Measurements from ENCODE around the gene CD302. TPM values are rescaled to one million over a fixed set of nuclear protein-coding genes. Genes with fewer than 3 reads are reported as not detected.

The CD302 gene
- total RNA-seq, 1 donor from 2014 or later, result 109 TPM

DNA sequence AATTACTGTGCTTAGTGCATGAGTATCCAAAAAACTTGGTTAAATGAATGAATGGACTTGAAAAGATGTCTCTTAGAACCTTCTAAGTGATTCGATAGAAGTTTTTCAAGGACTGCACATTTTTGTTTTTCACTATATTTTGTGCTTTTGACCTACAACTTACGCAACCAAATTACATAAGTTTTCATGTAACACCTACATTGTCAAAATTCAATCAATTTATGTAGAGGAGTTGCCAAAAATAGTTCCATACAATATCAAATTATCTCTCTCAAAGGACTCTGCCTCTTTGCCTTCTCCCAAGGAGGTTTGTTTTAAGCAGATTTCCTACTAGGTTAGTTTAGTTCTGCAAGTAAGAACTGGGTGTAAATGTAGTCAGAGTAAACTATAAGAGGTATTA is 75.4 kb downstream of the CD302 start:
- TF ChIP-seq, protein P1, sequence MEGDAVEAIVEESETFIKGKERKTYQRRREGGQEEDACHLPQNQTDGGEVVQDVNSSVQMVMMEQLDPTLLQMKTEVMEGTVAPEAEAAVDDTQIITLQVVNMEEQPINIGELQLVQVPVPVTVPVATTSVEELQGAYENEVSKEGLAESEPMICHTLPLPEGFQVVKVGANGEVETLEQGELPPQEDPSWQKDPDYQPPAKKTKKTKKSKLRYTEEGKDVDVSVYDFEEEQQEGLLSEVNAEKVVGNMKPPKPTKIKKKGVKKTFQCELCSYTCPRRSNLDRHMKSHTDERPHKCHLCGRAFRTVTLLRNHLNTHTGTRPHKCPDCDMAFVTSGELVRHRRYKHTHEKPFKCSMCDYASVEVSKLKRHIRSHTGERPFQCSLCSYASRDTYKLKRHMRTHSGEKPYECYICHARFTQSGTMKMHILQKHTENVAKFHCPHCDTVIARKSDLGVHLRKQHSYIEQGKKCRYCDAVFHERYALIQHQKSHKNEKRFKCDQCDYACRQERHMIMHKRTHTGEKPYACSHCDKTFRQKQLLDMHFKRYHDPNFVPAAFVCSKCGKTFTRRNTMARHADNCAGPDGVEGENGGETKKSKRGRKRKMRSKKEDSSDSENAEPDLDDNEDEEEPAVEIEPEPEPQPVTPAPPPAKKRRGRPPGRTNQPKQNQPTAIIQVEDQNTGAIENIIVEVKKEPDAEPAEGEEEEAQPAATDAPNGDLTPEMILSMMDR (IDR thresholded peaks at IDR 0.05), result no peak
- intact Hi-C loops (cut with DNase I), result no loop called here
- Histone ChIP-seq H3K27me3 (no peaks in the 10 kb centered on the region), H3K4me1 (peaks cover 31% of the 10 kb centered on the region), H3K4me3 (no peak overlapping the region), H3K9me3 (no peaks in the 10 kb centered on the region), H3K27ac (no peak overlapping the region), H3K36me3 (peaks cover 27% of the 10 kb centered on the region)
- ATAC-seq (no peak), DNase-seq (no peak)

- Histone ChIP-seq H3K27ac (no peak overlapping the region), H3K36me3 (peaks cover 36% of the 10 kb centered on the region), H3K27me3 (no peaks in the 10 kb centered on the region), H3K4me1 (peaks cover 48% of the 10 kb centered on the region), H3K4me3 (no peak overlapping the region), H3K9me3 (no peaks in the 10 kb centered on the region)
- intact Hi-C loops (cut with DNase I), result no loop called here
- TF ChIP-seq, protein P1 (IDR thresholded peaks at IDR 0.05), result no peak
- ATAC-seq (no peak), DNase-seq (no peak)
These were observed 77.3 kb downstream of the CD302 start for GRCh38 chr2:159720676-159721075.

Other genes with a start within 250 kb of the CD302 start
- 91.9 TPM for gene BAZ2B, start 181.7 kb downstream of the CD302 start, total RNA-seq
- gene MARCHF7, start 85.7 kb downstream of the CD302 start, total RNA-seq, result 83.2 TPM
- gene LY75, start 106.5 kb upstream of the CD302 start, total RNA-seq, result 9.4 TPM

All from upper lobe of right lung (tissue), 1 donor.